ENCODE data around the gene KASH5.
"Not testable (repeated sequence)": the region's sequence is repeated elsewhere in the genome, so short reads cannot be mapped to it uniquely, and the experiment has no call there.

The KASH5 gene

DNA sequence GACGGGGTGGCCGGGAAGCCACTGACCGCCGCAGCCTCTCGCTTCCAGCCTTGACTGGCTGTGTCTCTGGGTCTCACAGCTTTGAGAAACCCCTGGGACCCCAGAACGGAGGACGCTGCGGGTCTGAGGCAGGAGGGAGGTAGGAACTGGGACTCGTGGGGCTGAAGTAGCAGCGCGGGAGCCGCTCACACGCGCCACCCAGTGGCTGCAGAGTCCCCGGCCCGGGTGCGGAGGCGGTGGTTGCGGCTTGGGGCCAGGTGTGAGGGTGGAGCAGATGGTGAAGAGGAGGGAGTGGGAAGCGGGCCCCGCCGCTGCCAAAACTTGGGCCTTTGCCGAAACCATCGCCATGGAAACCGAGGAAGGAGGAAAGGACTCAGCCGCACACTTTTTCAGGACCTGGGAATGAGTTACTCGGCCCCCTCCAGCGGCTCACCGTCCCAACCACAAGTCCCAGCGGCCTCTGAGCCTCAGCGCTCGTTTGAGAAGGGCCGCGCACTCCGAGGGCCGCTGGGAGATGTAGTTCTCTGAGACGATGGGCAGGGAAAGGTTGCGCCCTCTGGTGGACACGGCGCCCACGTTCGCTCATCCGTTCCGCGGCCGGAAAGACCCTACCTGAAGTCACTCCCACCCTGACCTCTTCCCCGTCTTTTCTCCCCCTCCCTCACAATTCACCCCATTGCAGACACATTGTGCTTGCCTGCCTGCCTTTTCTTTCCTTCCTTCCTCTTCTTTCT is 55.5 kb downstream of the KASH5 start:
- no peaks in the 10 kb centered on the region for H4K20me1 ChIP-seq (ENCODE audit: insufficient read depth, low read length)
- no peaks in the 10 kb centered on the region for H3K9me3 ChIP-seq (ENCODE audit: insufficient read depth, low read length)
- no peaks in the 10 kb centered on the region for H3K79me2 ChIP-seq (ENCODE audit: low read length)
- peak overlapping the region; percentile 74 for H3K4me2 ChIP-seq (ENCODE audit: low read length)
- H3K27me3 ChIP-seq (ENCODE audit: low read depth, low read length), result peaks cover 31% of the 10 kb centered on the region
- 0 out of 2 replicates have a peak overlapping the region, but pooled peaks have one; percentile 7 for H3K27ac ChIP-seq (ENCODE audit: low read length)
- H3K9ac ChIP-seq (ENCODE audit: low read length), result peak overlapping the region; percentile 66
- H2AFZ ChIP-seq (ENCODE audit: low read depth, low read length), result peak overlapping the region; percentile 87
- TF ChIP-seq, protein P1, sequence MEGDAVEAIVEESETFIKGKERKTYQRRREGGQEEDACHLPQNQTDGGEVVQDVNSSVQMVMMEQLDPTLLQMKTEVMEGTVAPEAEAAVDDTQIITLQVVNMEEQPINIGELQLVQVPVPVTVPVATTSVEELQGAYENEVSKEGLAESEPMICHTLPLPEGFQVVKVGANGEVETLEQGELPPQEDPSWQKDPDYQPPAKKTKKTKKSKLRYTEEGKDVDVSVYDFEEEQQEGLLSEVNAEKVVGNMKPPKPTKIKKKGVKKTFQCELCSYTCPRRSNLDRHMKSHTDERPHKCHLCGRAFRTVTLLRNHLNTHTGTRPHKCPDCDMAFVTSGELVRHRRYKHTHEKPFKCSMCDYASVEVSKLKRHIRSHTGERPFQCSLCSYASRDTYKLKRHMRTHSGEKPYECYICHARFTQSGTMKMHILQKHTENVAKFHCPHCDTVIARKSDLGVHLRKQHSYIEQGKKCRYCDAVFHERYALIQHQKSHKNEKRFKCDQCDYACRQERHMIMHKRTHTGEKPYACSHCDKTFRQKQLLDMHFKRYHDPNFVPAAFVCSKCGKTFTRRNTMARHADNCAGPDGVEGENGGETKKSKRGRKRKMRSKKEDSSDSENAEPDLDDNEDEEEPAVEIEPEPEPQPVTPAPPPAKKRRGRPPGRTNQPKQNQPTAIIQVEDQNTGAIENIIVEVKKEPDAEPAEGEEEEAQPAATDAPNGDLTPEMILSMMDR (IDR thresholded peaks at IDR 0.05; ENCODE audit: low read depth, low read length), result peak; percentile 89
- TF ChIP-seq EZH2phosphoT487 (IDR thresholded peaks at IDR 0.05; ENCODE audit: low read depth), result no peak
- peak overlapping the region; percentile 82 for H3K4me3 ChIP-seq (ENCODE audit: low read length)
- peaks cover 22% of the 10 kb centered on the region for H3K36me3 ChIP-seq (replicated peaks; ENCODE audit: low read depth, low read length)
- peaks cover 4% of the 10 kb centered on the region; the same call in 1 of the 2 replicates for H3K4me1 ChIP-seq (ENCODE audit: low read length)

DNA sequence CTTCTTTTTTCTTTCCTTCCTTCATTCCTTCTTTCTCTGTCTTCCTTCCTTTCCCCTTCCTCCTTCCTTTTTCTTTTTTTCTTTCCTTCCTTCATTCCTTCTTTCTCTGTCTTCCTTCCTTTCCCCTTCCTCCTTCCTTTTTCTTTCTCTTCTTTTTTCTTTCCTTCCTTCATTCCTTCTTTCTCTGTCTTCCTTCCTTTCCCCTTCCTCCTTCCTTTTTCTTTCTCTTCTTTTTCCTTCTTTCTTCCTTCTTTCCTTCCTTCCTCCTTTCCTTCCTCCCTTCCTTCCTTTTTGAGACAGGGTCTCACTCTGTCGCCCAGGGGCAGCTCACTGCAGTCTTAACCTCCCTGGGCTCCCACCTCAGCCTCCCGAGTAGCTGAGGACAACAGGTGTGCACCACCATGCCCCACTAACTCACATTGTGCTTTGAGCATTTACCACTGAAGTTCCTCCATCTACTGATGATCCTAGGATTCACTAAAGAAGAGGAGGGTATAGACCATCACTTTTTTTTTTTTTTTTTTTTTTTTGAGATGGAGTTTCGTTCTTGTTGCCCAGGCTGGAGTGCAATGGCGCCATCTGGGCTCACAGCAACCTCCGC is 56.2 kb downstream of the KASH5 start:
- H3K27ac ChIP-seq (ENCODE audit: low read length); H2AFZ ChIP-seq (ENCODE audit: low read depth, low read length); H3K79me2 ChIP-seq (ENCODE audit: low read length); H3K9me3 ChIP-seq (ENCODE audit: insufficient read depth, low read length); H3K9ac ChIP-seq (ENCODE audit: low read length); H4K20me1 ChIP-seq (ENCODE audit: insufficient read depth, low read length); H3K4me1 ChIP-seq (ENCODE audit: low read length): not testable (repeated sequence)
- Histone ChIP-seq H3K36me3 (replicated peaks; ENCODE audit: low read depth, low read length) (peaks cover 26% of the 10 kb centered on the region), H3K4me3 (ENCODE audit: low read length) (peak overlapping the region; percentile 43), H3K27me3 (ENCODE audit: low read depth, low read length) (peaks cover 24% of the 10 kb centered on the region), H3K4me2 (ENCODE audit: low read length) (peak overlapping the region; percentile 38; the same call in 1 of the 2 replicates)

DNA sequence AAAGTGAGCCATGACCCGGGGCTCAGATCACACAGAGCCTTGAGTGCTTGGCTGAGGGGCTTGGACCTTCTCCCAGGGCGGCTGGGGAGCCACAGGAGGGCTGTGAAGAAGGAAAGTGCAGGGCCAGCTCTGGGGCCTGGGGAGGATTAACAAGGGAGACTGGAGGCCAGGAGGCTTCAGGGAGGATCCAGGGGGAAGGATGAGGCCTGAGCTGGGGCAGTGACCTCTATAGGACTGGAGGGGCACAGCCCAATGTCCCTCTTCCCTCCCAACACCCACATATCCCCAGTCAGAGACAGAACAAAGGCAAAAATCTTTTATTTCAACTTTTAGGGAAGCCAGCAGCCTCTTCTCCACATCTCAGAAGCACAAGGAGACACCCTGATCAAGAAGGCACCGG is 57.9 kb downstream of the KASH5 start:
- Histone ChIP-seq H4K20me1 (ENCODE audit: insufficient read depth, low read length) (no peaks in the 10 kb centered on the region), H3K9me3 (ENCODE audit: insufficient read depth, low read length) (no peaks in the 10 kb centered on the region), H3K4me3 (ENCODE audit: low read length) (no peak overlapping the region), H3K79me2 (ENCODE audit: low read length) (peaks cover 12% of the 10 kb centered on the region), H3K36me3 (replicated peaks; ENCODE audit: low read depth, low read length) (peaks cover 33% of the 10 kb centered on the region), H3K4me1 (ENCODE audit: low read length) (peaks cover 9% of the 10 kb centered on the region), H3K9ac (ENCODE audit: low read length) (no peak overlapping the region), H3K27ac (ENCODE audit: low read length) (no peak overlapping the region), H3K27me3 (ENCODE audit: low read depth, low read length) (peaks cover 10% of the 10 kb centered on the region), H3K4me2 (ENCODE audit: low read length) (no peak overlapping the region), H2AFZ (ENCODE audit: low read depth, low read length) (no peak overlapping the region)
- TF ChIP-seq EZH2phosphoT487 (IDR thresholded peaks at IDR 0.05; ENCODE audit: low read depth), result no peak
- TF ChIP-seq, protein P1 (IDR thresholded peaks at IDR 0.05; ENCODE audit: low read depth, low read length), result no peak

DNA sequence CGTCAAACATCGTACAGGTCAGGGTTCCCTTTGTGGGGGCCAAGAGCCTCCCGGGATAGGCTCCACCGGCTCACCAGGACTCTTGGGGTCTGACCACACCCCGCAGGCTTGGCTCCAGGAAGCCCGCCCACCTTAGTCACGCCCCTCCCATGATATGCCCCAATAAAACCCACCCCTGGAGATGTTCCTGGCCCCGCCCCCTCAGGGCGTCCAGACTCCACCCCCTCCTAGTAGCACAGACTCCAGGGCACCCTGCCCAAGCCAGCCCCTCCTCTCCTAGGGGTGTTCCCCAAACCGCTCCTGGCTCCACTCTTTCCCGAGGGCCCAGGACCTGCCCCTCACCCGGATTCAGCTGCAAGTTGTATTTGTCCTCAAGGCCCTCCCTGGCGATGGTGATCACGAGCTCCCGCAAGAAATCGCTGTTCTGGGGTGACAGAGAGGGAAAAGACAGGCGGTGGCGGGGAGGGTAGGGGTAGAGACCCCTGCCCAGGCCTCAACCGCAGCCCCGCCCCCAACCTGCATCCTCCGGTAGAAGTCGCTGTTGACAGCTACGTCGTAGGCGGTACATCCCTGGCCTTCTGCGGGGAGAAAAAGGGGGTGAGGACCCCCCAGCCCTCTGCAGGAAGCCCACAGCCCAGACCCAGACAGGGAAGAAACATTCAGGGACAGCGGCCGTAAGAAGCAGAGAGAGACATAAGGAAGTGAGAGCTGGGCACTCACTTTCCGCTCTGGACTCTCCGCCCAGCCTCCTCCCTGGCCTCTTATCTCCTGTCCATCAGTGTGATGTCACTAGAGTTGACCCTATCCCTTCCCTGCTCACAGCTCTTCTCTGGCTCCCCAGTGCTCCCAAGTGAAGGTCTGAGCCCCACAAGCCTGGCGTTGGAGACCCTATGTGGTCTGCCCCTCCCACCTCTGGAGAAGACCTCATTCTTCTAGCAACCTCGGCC is 59.7 kb downstream of the KASH5 start:
- no peaks in the 10 kb centered on the region for H3K27me3 ChIP-seq (ENCODE audit: low read depth, low read length)
- H3K4me3 ChIP-seq (ENCODE audit: low read length), result no peak overlapping the region
- no peak overlapping the region for H3K9ac ChIP-seq (ENCODE audit: low read length)
- no peak for TF ChIP-seq EZH2phosphoT487 (IDR thresholded peaks at IDR 0.05; ENCODE audit: low read depth)
- TF ChIP-seq, protein P1 (IDR thresholded peaks at IDR 0.05; ENCODE audit: low read depth, low read length), result no peak
- no peak overlapping the region for H3K27ac ChIP-seq (ENCODE audit: low read length)
- H3K9me3 ChIP-seq (ENCODE audit: insufficient read depth, low read length), result no peaks in the 10 kb centered on the region
- no peak overlapping the region for H2AFZ ChIP-seq (ENCODE audit: low read depth, low read length)
- no peak overlapping the region for H3K4me2 ChIP-seq (ENCODE audit: low read length)
- H3K79me2 ChIP-seq (ENCODE audit: low read length), result peaks cover 18% of the 10 kb centered on the region
- peaks cover 10% of the 10 kb centered on the region for H3K4me1 ChIP-seq (ENCODE audit: low read length)
- peaks cover 33% of the 10 kb centered on the region for H3K36me3 ChIP-seq (replicated peaks; ENCODE audit: low read depth, low read length)
- no peaks in the 10 kb centered on the region for H4K20me1 ChIP-seq (ENCODE audit: insufficient read depth, low read length)
